ENCODE measurements around the gene MT1A.

DNA sequence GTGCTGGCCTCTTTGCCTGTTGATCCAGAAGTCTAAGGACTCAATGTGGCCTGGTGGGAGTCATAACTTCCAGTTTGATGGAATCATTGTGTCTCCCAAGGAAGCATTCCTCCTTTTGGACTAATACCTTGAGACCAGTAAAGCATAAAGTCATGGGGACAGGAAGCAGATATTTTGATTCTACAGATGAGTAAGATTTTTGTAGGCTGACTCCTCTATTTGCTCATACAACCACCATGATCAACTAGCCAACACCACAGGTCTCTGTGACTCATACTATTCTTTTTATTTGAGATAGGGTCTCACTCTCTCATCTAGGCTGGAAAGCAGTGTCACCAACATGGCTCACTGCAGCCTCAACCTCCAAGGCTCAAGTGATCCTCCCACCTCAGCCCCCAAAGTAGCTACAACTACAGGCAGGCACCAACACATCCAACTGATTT, 23.9 kb upstream of the MT1A start:
- no peak for TF ChIP-seq SPI1 (IDR thresholded peaks at IDR 0.05; ENCODE audit: borderline replicate concordance, low read depth)
- TF ChIP-seq, protein P1, sequence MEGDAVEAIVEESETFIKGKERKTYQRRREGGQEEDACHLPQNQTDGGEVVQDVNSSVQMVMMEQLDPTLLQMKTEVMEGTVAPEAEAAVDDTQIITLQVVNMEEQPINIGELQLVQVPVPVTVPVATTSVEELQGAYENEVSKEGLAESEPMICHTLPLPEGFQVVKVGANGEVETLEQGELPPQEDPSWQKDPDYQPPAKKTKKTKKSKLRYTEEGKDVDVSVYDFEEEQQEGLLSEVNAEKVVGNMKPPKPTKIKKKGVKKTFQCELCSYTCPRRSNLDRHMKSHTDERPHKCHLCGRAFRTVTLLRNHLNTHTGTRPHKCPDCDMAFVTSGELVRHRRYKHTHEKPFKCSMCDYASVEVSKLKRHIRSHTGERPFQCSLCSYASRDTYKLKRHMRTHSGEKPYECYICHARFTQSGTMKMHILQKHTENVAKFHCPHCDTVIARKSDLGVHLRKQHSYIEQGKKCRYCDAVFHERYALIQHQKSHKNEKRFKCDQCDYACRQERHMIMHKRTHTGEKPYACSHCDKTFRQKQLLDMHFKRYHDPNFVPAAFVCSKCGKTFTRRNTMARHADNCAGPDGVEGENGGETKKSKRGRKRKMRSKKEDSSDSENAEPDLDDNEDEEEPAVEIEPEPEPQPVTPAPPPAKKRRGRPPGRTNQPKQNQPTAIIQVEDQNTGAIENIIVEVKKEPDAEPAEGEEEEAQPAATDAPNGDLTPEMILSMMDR (IDR thresholded peaks at IDR 0.05; ENCODE audit: insufficient read depth, low read length) = no peak
- TF ChIP-seq POLR2AphosphoS5 (IDR thresholded peaks at IDR 0.05; ENCODE audit: low read depth) = no peak
- TF ChIP-seq GABPA (IDR thresholded peaks at IDR 0.05; ENCODE audit: low read depth) = no peak
